GM18505 (cell line): ENCODE measurements around the gene B3GAT3.

ENCODE experiments used
- ATAC-seq: cut with Tn5 transposase; IDR thresholded peaks from one replicate; pipeline ENCODE4 v1.9.1; 2021; ENCODE audit not compliant: unreplicated experiment
- POLR2A ChIP-seq: IDR thresholded peaks from 4 replicates; pipeline ENCODE4 v1.6.1; 2011; ENCODE audit warnings: borderline replicate concordance; ENCODE audit not compliant: insufficient read depth, insufficient read length; ENCODE audit errors: extremely low read depth

B3GAT3 gene

GRCh38 chr11:62615521-62615920 is 6.3 kb downstream of the B3GAT3 start:
- no peak for TF ChIP-seq POLR2A
- no peak for ATAC-seq

GRCh38 chr11:62614275-62614674 is 7.5 kb downstream of the B3GAT3 start:
- ATAC-seq: no peak
- no peak for TF ChIP-seq POLR2A

- no peak for TF ChIP-seq POLR2A
- ATAC-seq: no peak
These were observed 8.5 kb downstream of the B3GAT3 start for GRCh38 chr11:62613291-62613778.

- ATAC-seq: peak; percentile 77
- TF ChIP-seq POLR2A: peak; percentile 55
These were observed 9.2 kb downstream of the B3GAT3 start, which contains the start of the genes EML3 and ROM1 for GRCh38 chr11:62612366-62613290. Gene EML3 (minus strand): TSS chr11:62612775. CDS start chr11:62612457, 318 bp downstream. Gene ROM1 (plus strand): TSS chr11:62613257. CDS start chr11:62613282, 25 bp downstream.

GRCh38 chr11:62611705-62612365 is 10.0 kb downstream of the B3GAT3 start:
- ATAC-seq: no peak
- TF ChIP-seq POLR2A: no peak

- no peak for TF ChIP-seq POLR2A
- ATAC-seq: no peak
These were observed 10.7 kb downstream of the B3GAT3 start for GRCh38 chr11:62610814-62611704.

GRCh38 chr11:62610403-62610802 is 11.4 kb downstream of the B3GAT3 start:
- no peak for ATAC-seq
- no peak for TF ChIP-seq POLR2A

GRCh38 chr11:62608776-62609175 is 13.0 kb downstream of the B3GAT3 start:
- ATAC-seq: no peak
- no peak for TF ChIP-seq POLR2A

GRCh38 chr11:62607714-62608113 is 14.1 kb downstream of the B3GAT3 start:
- no peak for ATAC-seq
- no peak for TF ChIP-seq POLR2A

GRCh38 chr11:62605902-62606301 is 15.9 kb downstream of the B3GAT3 start:
- TF ChIP-seq POLR2A: no peak
- no peak for ATAC-seq

GRCh38 chr11:62605467-62605866 is 16.3 kb downstream of the B3GAT3 start:
- TF ChIP-seq POLR2A: no peak
- ATAC-seq: no peak

- ATAC-seq: no peak
- no peak for TF ChIP-seq POLR2A
These were observed 17.2 kb downstream of the B3GAT3 start for GRCh38 chr11:62604460-62605120.
